GM21528 (cell line): ENCODE data around the gene OR51L1.
"Not testable (repeated sequence)": the region's sequence is repeated elsewhere in the genome, so short reads cannot be mapped to it uniquely, and the experiment has no call there.

Experiments
- ATAC-seq: cut with Tn5 transposase; IDR thresholded peaks from one replicate; pipeline ENCODE4 v1.9.1; 2021; ENCODE audit warnings: mild to moderate bottlenecking, moderate library complexity; ENCODE audit not compliant: unreplicated experiment, low FRiP score

OR51L1 gene

GRCh38 chr11:4994551-4994950, at the start of gene OR51L1:
TSS of gene OR51L1 (plus strand) at chr11:4994851. CDS start at chr11:4998983, 4,132 bp downstream.
- no peak for ATAC-seq

GRCh38 chr11:4947505-4947904, 47.1 kb upstream of the OR51L1 start, which contains the start of gene OR51A4:
TSS of gene OR51A4 (minus strand) at chr11:4947605. CDS start at chr11:4947100, 505 bp downstream.
- ATAC-seq: no peak

- not testable (repeated sequence) for ATAC-seq
Measured at GRCh38 chr11:4955613-4956012, 39.0 kb upstream of the OR51L1 start, which contains the start of gene OR51A2. TSS of gene OR51A2 (minus strand) at chr11:4955713. CDS start at chr11:4955713, 0 bp downstream.

- no peak for ATAC-seq
Measured at GRCh38 chr11:4957396-4957795, 37.3 kb upstream of the OR51L1 start.

GRCh38 chr11:4960877-4961276, 33.8 kb upstream of the OR51L1 start:
- no peak for ATAC-seq

- ATAC-seq: no peak
Measured at GRCh38 chr11:4962816-4963215, 31.8 kb upstream of the OR51L1 start.

GRCh38 chr11:4975436-4975835, 19.2 kb upstream of the OR51L1 start:
- no peak for ATAC-seq

- no peak for ATAC-seq
Measured at GRCh38 chr11:4979036-4979435, 15.6 kb upstream of the OR51L1 start.

- no peak for ATAC-seq
Measured at GRCh38 chr11:4982678-4983077, 12.0 kb upstream of the OR51L1 start.

GRCh38 chr11:4983841-4984240, 10.8 kb upstream of the OR51L1 start:
- no peak for ATAC-seq

GRCh38 chr11:4991060-4991459, 3.6 kb upstream of the OR51L1 start:
- no peak for ATAC-seq

- peak; percentile 60 for ATAC-seq
Measured at GRCh38 chr11:5004424-5005274, 10.0 kb downstream of the OR51L1 start.

- no peak for ATAC-seq
Measured at GRCh38 chr11:5007561-5007960, 12.9 kb downstream of the OR51L1 start.

GRCh38 chr11:5011254-5011653, 16.6 kb downstream of the OR51L1 start:
- no peak for ATAC-seq

GRCh38 chr11:5013012-5013411, 18.4 kb downstream of the OR51L1 start:
- no peak for ATAC-seq

- no peak for ATAC-seq
Measured at GRCh38 chr11:5021996-5022395, 27.3 kb downstream of the OR51L1 start.

- no peak for ATAC-seq
Measured at GRCh38 chr11:5036669-5037068, 42.0 kb downstream of the OR51L1 start.

GRCh38 chr11:5037926-5038325, 43.3 kb downstream of the OR51L1 start:
- ATAC-seq: no peak

GRCh38 chr11:5038341-5038740, 43.7 kb downstream of the OR51L1 start:
- ATAC-seq: no peak

GRCh38 chr11:5040876-5041275, 46.2 kb downstream of the OR51L1 start:
- no peak for ATAC-seq

- no peak for ATAC-seq
Measured at GRCh38 chr11:5042091-5042490, 47.4 kb downstream of the OR51L1 start.

GRCh38 chr11:5043380-5043779, 48.7 kb downstream of the OR51L1 start:
- no peak for ATAC-seq
